Measurements from ENCODE around the gene ARID1B.

GRCh38 chr6:156776470-156776839 is 723 bp upstream of the ARID1B start:
- TF ChIP-seq RFXANK (CRISPR knock-in tag; IDR thresholded peaks at IDR 0.05) = no peak
- no peak; the same call in 1 of the 2 replicates for TF ChIP-seq FOXP4 (CRISPR knock-in tag; IDR thresholded peaks at IDR 0.05)
- TF ChIP-seq POLR2A (IDR thresholded peaks at IDR 0.05; ENCODE audit: insufficient read depth in 1 of 2, low read depth in 2 of 2, low read length in 2 of 2) = no peak; a peak in 1 of 4 replicates
- no peak for TF ChIP-seq HES4 (CRISPR knock-in tag; IDR thresholded peaks at IDR 0.05; ENCODE audit: borderline replicate concordance)
